Liver (tissue), 9 donors: ENCODE measurements around the gene FTHL17. TPM values are rescaled to one million over a fixed set of nuclear protein-coding genes. Genes with fewer than 3 reads are reported as not detected.

ENCODE experiments used
- DNase-seq: peaks from one replicate; pipeline ENCODE4 v3.0.0-alpha.2; 2017; ENCODE audit warnings: low spot score
- H3K27ac ChIP-seq, 2 donors: one replicate each; pipeline ENCODE4 v1.7.0; 2013; ENCODE audit warnings: inconsistent platforms in 2 of 2, low read length in 2 of 2, control low read depth in 1 of 2, low read depth in 1 of 2, mild to moderate bottlenecking in 1 of 2
- H3K27me3 ChIP-seq, 4 donors: one replicate each; pipeline versions ENCODE4 v1.6.1 to v1.7.0; 2013; ENCODE audit warnings: low read length in 3 of 4, inconsistent platforms in 1 of 4, mild to moderate bottlenecking in 1 of 4, moderate library complexity in 1 of 4; ENCODE audit not compliant: control insufficient read depth in 4 of 4, insufficient read depth in 4 of 4
- H3K36me3 ChIP-seq, 4 donors: one replicate each; pipeline versions ENCODE4 v1.6.1 to v1.7.0; 2013; ENCODE audit warnings: low read length in 3 of 4, mild to moderate bottlenecking in 3 of 4, low read depth in 1 of 4, moderate library complexity in 1 of 4; ENCODE audit not compliant: control insufficient read depth in 4 of 4, insufficient read depth in 3 of 4
- H3K4me1 ChIP-seq, 4 donors: one replicate each; pipeline versions ENCODE4 v1.6.1 to v1.7.0; 2013; ENCODE audit warnings: low read length in 3 of 4, mild to moderate bottlenecking in 3 of 4, moderate library complexity in 1 of 4; ENCODE audit not compliant: control insufficient read depth in 4 of 4, insufficient read depth in 4 of 4
- H3K4me3 ChIP-seq, 3 donors: one replicate each; pipeline versions ENCODE4 v1.6.1 to v1.7.0; 2013; ENCODE audit warnings: low read length in 3 of 3, control low read depth in 1 of 3, low read depth in 1 of 3, mild to moderate bottlenecking in 1 of 3
- H3K9ac ChIP-seq, 2 donors: one replicate each; pipeline ENCODE4 v1.7.0; 2013; ENCODE audit warnings: low read length in 2 of 2, mild to moderate bottlenecking in 2 of 2, moderate library complexity in 2 of 2, control low read depth in 1 of 2, low read depth in 1 of 2
- H3K9me3 ChIP-seq, 4 donors: one replicate each; pipeline versions ENCODE4 v1.6.1 to v1.7.0; 2013; ENCODE audit warnings: low read length in 3 of 4; ENCODE audit not compliant: control insufficient read depth in 4 of 4
- EGR1 ChIP-seq, 2 donors: IDR thresholded peaks; 2 replicates each; pipeline ENCODE4 v1.6.1; 2016 to 2018; ENCODE audit warnings: antibody characterized with exemption in 2 of 2, low read depth in 2 of 2
- FOXA2 ChIP-seq: IDR thresholded peaks from 2 replicates; pipeline ENCODE4 v1.6.1; 2016; ENCODE audit warnings: antibody characterized with exemption
- GABPA ChIP-seq, 2 donors: IDR thresholded peaks in 1 of 2; conservative IDR thresholded peaks in 1 of 2; 2 replicates each; pipeline ENCODE4 v1.6.1; 2016; ENCODE audit warnings: antibody characterized with exemption in 2 of 2, mild to moderate bottlenecking in 1 of 2, moderate library complexity in 1 of 2
- HNF4A ChIP-seq, 2 donors: conservative IDR thresholded peaks; 2 replicates each; pipeline ENCODE4 v1.6.1; 2016; ENCODE audit warnings: antibody characterized with exemption in 2 of 2, mild to moderate bottlenecking in 2 of 2
- HNF4G ChIP-seq: IDR thresholded peaks from 2 replicates; pipeline ENCODE4 v1.6.1; 2016; ENCODE audit warnings: antibody characterized with exemption
- NR2F2 ChIP-seq: IDR thresholded peaks from 2 replicates; pipeline ENCODE4 v1.6.1; 2016; ENCODE audit warnings: antibody characterized with exemption
- RXRA ChIP-seq, 2 donors: IDR thresholded peaks; 2 replicates each; pipeline ENCODE4 v1.6.1; 2017 to 2018; ENCODE audit warnings: antibody characterized with exemption in 2 of 2, mild to moderate bottlenecking in 1 of 2
- TAF1 ChIP-seq: conservative IDR thresholded peaks from 2 replicates; pipeline ENCODE4 v1.6.1; 2016; ENCODE audit warnings: antibody characterized with exemption, mild to moderate bottlenecking
- YY1 ChIP-seq: IDR thresholded peaks from 2 replicates; pipeline ENCODE4 v1.6.1; 2016; ENCODE audit warnings: antibody characterized with exemption, mild to moderate bottlenecking
- WGBS: extraction: QIAGEN DNeasy Blood & Tissue Kit; methylation state at CpG from one replicate; pipeline ENCODE4 v1.1.7; 2013; 5-methylcytosine and 5-hydroxymethylcytosine counted together
- polyA plus RNA-seq, 2 donors: library from polyadenylated mRNA; stranded (reverse) in 1 of 2; unstranded in 1 of 2; fragments of 200-250 nt in 1 of 2; fragments of >200 nt in 1 of 2; fragmentation: Nextera tagmentation in 1 of 2; extraction: Ambion mirVana in 1 of 2; gene quantifications; one replicate each; pipeline versions ENCODE4 v1.2.1 to v1.2.3, GENCODE V29; 2013 to 2015
- total RNA-seq, 2 donors: library from RNA; depleted of rRNA; stranded (reverse); fragments of >200 nt; gene quantifications; one replicate each; pipeline ENCODE4 v1.2.3, GENCODE V29; 2014
- TF ChIP-seq, protein P1 (sequence below): IDR thresholded peaks from 2 replicates; pipeline ENCODE4 v1.6.1; 2016; ENCODE audit warnings: antibody characterized with exemption
- donor health status: healthy.
- donor health status: healthy.
- donor health status: healthy.
- donor health status: healthy.
- donor health status: healthy.

The FTHL17 gene
- total and polyA plus RNA-seq, 4 donors = not detected

DNA sequence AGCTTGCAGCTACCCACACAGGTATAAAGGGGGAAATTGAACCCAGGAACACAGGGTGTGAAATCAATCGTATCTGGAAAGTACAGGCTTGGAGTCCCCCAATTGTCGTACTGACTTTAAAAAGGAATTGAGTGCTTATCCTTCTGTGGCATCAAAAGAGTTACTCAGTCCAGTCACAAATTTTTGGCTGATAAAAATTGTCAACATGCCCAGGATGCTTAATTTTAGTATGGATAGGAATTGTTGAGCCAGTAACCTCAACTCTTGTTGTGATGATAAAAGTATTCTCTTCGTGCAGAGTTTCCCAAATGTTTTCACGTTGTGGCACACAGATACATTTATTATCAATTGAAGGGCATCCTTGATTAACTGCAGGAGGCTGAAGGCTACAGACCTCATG lies 43.6 kb upstream of the FTHL17 start:
- DNase-seq = no peak
- peaks cover 0 to 3% (median 0%) of the 10 kb centered on the region in 4 donors for H3K36me3 ChIP-seq

DNA sequence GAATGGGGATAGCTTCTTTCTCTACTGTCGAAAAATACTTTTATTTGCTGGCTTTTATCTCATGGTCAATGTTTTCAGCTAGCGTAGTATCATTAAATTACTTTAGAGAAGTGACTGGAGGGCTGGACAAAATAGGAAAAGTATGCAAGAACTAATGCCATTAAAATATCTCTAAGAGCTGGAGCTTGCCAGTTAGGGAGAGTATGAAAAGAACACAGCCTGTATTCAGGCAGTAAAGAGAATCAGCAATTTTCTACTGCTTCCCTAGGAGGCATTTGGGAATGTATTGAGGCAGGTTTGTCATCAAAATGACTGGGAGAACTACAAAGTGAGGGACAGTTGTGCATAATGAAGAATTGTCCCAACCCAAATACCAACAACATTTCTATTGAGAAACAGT lies 43.0 kb upstream of the FTHL17 start:
- no peak overlapping the region for H3K4me3 ChIP-seq
- H3K27me3 ChIP-seq = no peaks in the 10 kb centered on the region
- peaks cover 0 to 3% (median 0%) of the 10 kb centered on the region in 4 donors for H3K36me3 ChIP-seq
- DNase-seq = no peak
- H3K9ac ChIP-seq = no peak overlapping the region
- no peak overlapping the region for H3K27ac ChIP-seq
- H3K9me3 ChIP-seq = no peaks in the 10 kb centered on the region
- WGBS = 77% methylated on average over 2 of the region's 2 CpGs
- TF ChIP-seq HNF4A (conservative IDR thresholded peaks at IDR 0.05) = no peak
- TF ChIP-seq TAF1 = no peak
- no peak for TF ChIP-seq RXRA (IDR thresholded peaks at IDR 0.05)
- no peak for TF ChIP-seq NR2F2
- TF ChIP-seq, protein P1, sequence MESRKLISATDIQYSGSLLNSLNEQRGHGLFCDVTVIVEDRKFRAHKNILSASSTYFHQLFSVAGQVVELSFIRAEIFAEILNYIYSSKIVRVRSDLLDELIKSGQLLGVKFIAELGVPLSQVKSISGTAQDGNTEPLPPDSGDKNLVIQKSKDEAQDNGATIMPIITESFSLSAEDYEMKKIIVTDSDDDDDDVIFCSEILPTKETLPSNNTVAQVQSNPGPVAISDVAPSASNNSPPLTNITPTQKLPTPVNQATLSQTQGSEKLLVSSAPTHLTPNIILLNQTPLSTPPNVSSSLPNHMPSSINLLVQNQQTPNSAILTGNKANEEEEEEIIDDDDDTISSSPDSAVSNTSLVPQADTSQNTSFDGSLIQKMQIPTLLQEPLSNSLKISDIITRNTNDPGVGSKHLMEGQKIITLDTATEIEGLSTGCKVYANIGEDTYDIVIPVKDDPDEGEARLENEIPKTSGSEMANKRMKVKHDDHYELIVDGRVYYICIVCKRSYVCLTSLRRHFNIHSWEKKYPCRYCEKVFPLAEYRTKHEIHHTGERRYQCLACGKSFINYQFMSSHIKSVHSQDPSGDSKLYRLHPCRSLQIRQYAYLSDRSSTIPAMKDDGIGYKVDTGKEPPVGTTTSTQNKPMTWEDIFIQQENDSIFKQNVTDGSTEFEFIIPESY = no peak
- TF ChIP-seq HNF4G = no peak
- H3K4me1 ChIP-seq = no peaks in the 10 kb centered on the region

More for the DNA sequence above, 43.6 kb upstream of the FTHL17 start:
- no peaks in the 10 kb centered on the region for H3K4me1 ChIP-seq
- TF ChIP-seq HNF4A (conservative IDR thresholded peaks at IDR 0.05) (no peak), GABPA (IDR thresholded peaks at IDR 0.05 in 1 of 2, conservative IDR thresholded peaks at IDR 0.05 in 1 of 2) (no peak), EGR1 (IDR thresholded peaks at IDR 0.05; ENCODE audit: low read depth in 2 of 2) (no peak)
- H3K27ac ChIP-seq = no peak overlapping the region
- H3K9me3 ChIP-seq = no peaks in the 10 kb centered on the region
- no peak overlapping the region for H3K9ac ChIP-seq
- no peak overlapping the region for H3K4me3 ChIP-seq
- 74% methylated on average over 4 of the region's 4 CpGs for WGBS
- H3K27me3 ChIP-seq = no peaks in the 10 kb centered on the region

- TF ChIP-seq YY1 = no peak
- TF ChIP-seq, protein P1 = no peak
- TF ChIP-seq FOXA2 = no peak
- DNase-seq = no peak
- Histone ChIP-seq H3K27ac (no peak overlapping the region), H3K4me3 (no peak overlapping the region), H3K27me3 (no peaks in the 10 kb centered on the region), H3K9ac (no peak overlapping the region), H3K9me3 (no peaks in the 10 kb centered on the region), H3K36me3 (no peaks in the 10 kb centered on the region), H3K4me1 (no peaks in the 10 kb centered on the region)
- 84% methylated on average over 5 of the region's 5 CpGs for WGBS
Measured at GRCh38 chrX:31112226-31112999, 40.6 kb upstream of the FTHL17 start.
